Measurements from ENCODE around the gene RIBC2. TPM values are rescaled to one million over a fixed set of nuclear protein-coding genes. Genes with fewer than 3 reads are reported as not detected.

The RIBC2 gene
- total and polyA plus RNA-seq, 10 of the 15 experiments (the other 5 are each of a cell fraction or from before 2014, with no cell fraction given) = 0.10 TPM; not detected in 9

GRCh38 chr22:45376009-45376408, 37.5 kb upstream of the RIBC2 start:
- intact Hi-C loops (cut with micrococcal nuclease; ENCODE audit: unreplicated experiment) = no loop called here
- ChIA-PET SMC1A (ENCODE audit: uncharacterized antibody, unreplicated experiment) (interaction anchor here (1.9 kb wide), 1 partner anchor 20 kb away, joined by 6 read pairs; no protein-coding TSS in a partner anchor), RAD21 (ENCODE audit: unreplicated experiment) (no interaction called here), POLR2A (no interaction called here), CTCF (no interaction called here)
- no peak for DNase-seq (ENCODE audit: low read depth, low spot score)
- 1% methylated on average over 3 of the region's 3 CpGs for WGBS (ENCODE audit: insufficient coverage, insufficient replicate concordance, low lambda C conversion rate, missing lambda C conversion rate)
- in situ Hi-C loops (cut with MboI) = no loop called here
- no peak overlapping the region for H3K27ac ChIP-seq (ENCODE audit: control insufficient read depth, insufficient read depth)
- FAIRE-seq = peak; percentile 41
- peak; percentile 89 for ATAC-seq
- no peaks in the 10 kb centered on the region for H3K79me2 ChIP-seq (ENCODE audit: control insufficient read depth, insufficient read depth, low read length)
- no peak overlapping the region for H3K9ac ChIP-seq (ENCODE audit: control insufficient read depth, insufficient read depth, low read length)
- no peaks in the 10 kb centered on the region for H3K27me3 ChIP-seq (replicated peaks in 1 of 2; ENCODE audit: control insufficient read depth in 2 of 2, insufficient read depth in 2 of 2, low read length in 1 of 2)
- BruUV-seq (replicated peaks) = no TSS peak
- no peaks in the 10 kb centered on the region for H4K20me1 ChIP-seq (ENCODE audit: control insufficient read depth, insufficient read depth)
- H3K9me3 ChIP-seq (replicated peaks; ENCODE audit: control insufficient read depth, insufficient read depth, low read length) = no peaks in the 10 kb centered on the region
- H3K4me1 ChIP-seq (ENCODE audit: control insufficient read depth, insufficient read depth, low read length) = no peaks in the 10 kb centered on the region
- H3K36me3 ChIP-seq (ENCODE audit: control insufficient read depth in 2 of 2, insufficient read depth in 2 of 2, low read length in 1 of 2) = no peaks in the 10 kb centered on the region
- peak overlapping the region; percentile 60 for H3K4me2 ChIP-seq (ENCODE audit: control insufficient read depth, insufficient read depth)
- no peak overlapping the region for H3K4me3 ChIP-seq
- no peak overlapping the region for H2AFZ ChIP-seq (ENCODE audit: control insufficient read depth, low read depth, low read length)
- TF ChIP-seq MEF2A (IDR thresholded peaks at IDR 0.05; ENCODE audit: insufficient read depth, low read depth, low read length) (peak; percentile 48; the same call in 1 of the 2 replicates), BACH1 (IDR thresholded peaks at IDR 0.05; ENCODE audit: borderline replicate concordance) (no peak), PBX3 (IDR thresholded peaks at IDR 0.05; ENCODE audit: insufficient replicate concordance, low read depth, low read length) (no peak), CEBPZ (IDR thresholded peaks at IDR 0.05; ENCODE audit: low read depth, low read length) (no peak), BRCA1 (IDR thresholded peaks at IDR 0.05; ENCODE audit: low read depth, low read length) (no peak), BCL11A (IDR thresholded peaks at IDR 0.05; ENCODE audit: low read depth, low read length) (0 out of 2 replicates have a peak, but pooled peaks have one; percentile 15), RUNX3 (IDR thresholded peaks at IDR 0.05; ENCODE audit: low read length) (peak; percentile 33; the same call in 1 of the 2 replicates)
